Measurements from ENCODE around the gene CHIT1.

- no peak for TF ChIP-seq CTCF (conservative IDR thresholded peaks at IDR 0.05)
- TF ChIP-seq ZFX (IDR thresholded peaks at IDR 0.05), result no peak
These were observed 12.3 kb downstream of the CHIT1 start for GRCh38 chr1:203217139-203217655.

Data from C4-2B (cell line).